Stimulated activated naive CD8-positive, alpha-beta T cell treated with anti-CD3 and anti-CD28 coated beads, Interleukin-15, Interleukin-2, amounts not matched to agents 100 ng/mL and 50 ng/mL, for 24 hours (primary cell): ENCODE data around the gene CYTH4.

Experiments used
- H3K27ac Mint-ChIP-seq: one replicate; pipeline ENCODE4 v1.8.0; 2021; ENCODE audit warnings: mild to moderate bottlenecking, mixed read lengths
- H3K27me3 Mint-ChIP-seq: one replicate; pipeline ENCODE4 v1.8.0; 2021; ENCODE audit warnings: mixed read lengths
- H3K36me3 Mint-ChIP-seq: one replicate; pipeline ENCODE4 v1.8.0; 2021; ENCODE audit warnings: low read depth, mixed read lengths
- H3K4me1 Mint-ChIP-seq: one replicate; pipeline ENCODE4 v1.8.0; 2021; ENCODE audit warnings: low read depth, mixed read lengths
- H3K4me3 Mint-ChIP-seq: one replicate; pipeline ENCODE4 v1.8.0; 2021; ENCODE audit warnings: mild to moderate bottlenecking, mixed read lengths
- H3K9me3 Mint-ChIP-seq: one replicate; pipeline ENCODE4 v1.8.0; 2021; ENCODE audit warnings: mixed read lengths

CYTH4 gene

GRCh38 chr22:37274380-37274862, 7.9 kb upstream of the CYTH4 start:
- H3K9me3 Mint-ChIP-seq: no peaks in the 10 kb centered on the region
- no peaks in the 10 kb centered on the region for H3K36me3 Mint-ChIP-seq
- H3K4me1 Mint-ChIP-seq: peaks cover 67% of the 10 kb centered on the region
- H3K4me3 Mint-ChIP-seq: no peak overlapping the region
- H3K27me3 Mint-ChIP-seq: no peaks in the 10 kb centered on the region
- H3K27ac Mint-ChIP-seq: peak overlapping the region; percentile 14

- Mint-ChIP-seq H3K27ac (peak overlapping the region; percentile 14), H3K9me3 (no peaks in the 10 kb centered on the region), H3K27me3 (no peaks in the 10 kb centered on the region), H3K4me3 (no peak overlapping the region), H3K36me3 (no peaks in the 10 kb centered on the region), H3K4me1 (peaks cover 67% of the 10 kb centered on the region)
Observed at GRCh38 chr22:37275134-37275533, 7.2 kb upstream of the CYTH4 start.

GRCh38 chr22:37275622-37276021, 6.7 kb upstream of the CYTH4 start:
- no peaks in the 10 kb centered on the region for H3K9me3 Mint-ChIP-seq
- peaks cover 64% of the 10 kb centered on the region for H3K4me1 Mint-ChIP-seq
- peak overlapping the region; percentile 80 for H3K27ac Mint-ChIP-seq
- H3K4me3 Mint-ChIP-seq: peak overlapping the region; percentile 26
- no peaks in the 10 kb centered on the region for H3K27me3 Mint-ChIP-seq
- no peaks in the 10 kb centered on the region for H3K36me3 Mint-ChIP-seq

- peaks cover 67% of the 10 kb centered on the region for H3K4me1 Mint-ChIP-seq
- no peak overlapping the region for H3K4me3 Mint-ChIP-seq
- no peak overlapping the region for H3K27ac Mint-ChIP-seq
- H3K36me3 Mint-ChIP-seq: no peaks in the 10 kb centered on the region
- no peaks in the 10 kb centered on the region for H3K9me3 Mint-ChIP-seq
- no peaks in the 10 kb centered on the region for H3K27me3 Mint-ChIP-seq
Observed at GRCh38 chr22:37276776-37277175, 5.5 kb upstream of the CYTH4 start.

- Mint-ChIP-seq H3K4me1 (peaks cover 74% of the 10 kb centered on the region), H3K36me3 (no peaks in the 10 kb centered on the region), H3K27ac (no peak overlapping the region), H3K9me3 (no peaks in the 10 kb centered on the region), H3K27me3 (no peaks in the 10 kb centered on the region), H3K4me3 (no peak overlapping the region)
Observed at GRCh38 chr22:37277384-37277783, 4.9 kb upstream of the CYTH4 start.

- H3K27ac Mint-ChIP-seq: no peak overlapping the region
- no peak overlapping the region for H3K4me3 Mint-ChIP-seq
- H3K27me3 Mint-ChIP-seq: no peaks in the 10 kb centered on the region
- no peaks in the 10 kb centered on the region for H3K36me3 Mint-ChIP-seq
- peaks cover 78% of the 10 kb centered on the region for H3K4me1 Mint-ChIP-seq
- no peaks in the 10 kb centered on the region for H3K9me3 Mint-ChIP-seq
Observed at GRCh38 chr22:37278261-37278660, 4.0 kb upstream of the CYTH4 start.

- H3K27me3 Mint-ChIP-seq: no peaks in the 10 kb centered on the region
- peak overlapping the region; percentile 46 for H3K27ac Mint-ChIP-seq
- no peak overlapping the region for H3K4me3 Mint-ChIP-seq
- H3K36me3 Mint-ChIP-seq: no peaks in the 10 kb centered on the region
- peaks cover 81% of the 10 kb centered on the region for H3K4me1 Mint-ChIP-seq
- no peaks in the 10 kb centered on the region for H3K9me3 Mint-ChIP-seq
Observed at GRCh38 chr22:37279331-37280181, 2.8 kb upstream of the CYTH4 start.

- no peaks in the 10 kb centered on the region for H3K9me3 Mint-ChIP-seq
- peaks cover 3% of the 10 kb centered on the region for H3K36me3 Mint-ChIP-seq
- peaks cover 79% of the 10 kb centered on the region for H3K4me1 Mint-ChIP-seq
- no peak overlapping the region for H3K27ac Mint-ChIP-seq
- no peak overlapping the region for H3K4me3 Mint-ChIP-seq
- no peaks in the 10 kb centered on the region for H3K27me3 Mint-ChIP-seq
Observed at GRCh38 chr22:37280718-37281117, 1.6 kb upstream of the CYTH4 start.

GRCh38 chr22:37281195-37281594, 1.1 kb upstream of the CYTH4 start:
- peaks cover 79% of the 10 kb centered on the region for H3K4me1 Mint-ChIP-seq
- H3K9me3 Mint-ChIP-seq: no peaks in the 10 kb centered on the region
- peak overlapping the region; percentile 91 for H3K4me3 Mint-ChIP-seq
- peaks cover 3% of the 10 kb centered on the region for H3K36me3 Mint-ChIP-seq
- no peak overlapping the region for H3K27ac Mint-ChIP-seq
- no peaks in the 10 kb centered on the region for H3K27me3 Mint-ChIP-seq

GRCh38 chr22:37281646-37282384, 493 bp upstream of the CYTH4 start:
- Mint-ChIP-seq H3K4me3 (peak overlapping the region; percentile 91), H3K9me3 (no peaks in the 10 kb centered on the region), H3K4me1 (peaks cover 79% of the 10 kb centered on the region), H3K36me3 (peaks cover 3% of the 10 kb centered on the region), H3K27me3 (no peaks in the 10 kb centered on the region), H3K27ac (peak overlapping the region; percentile 99)

- Mint-ChIP-seq H3K4me1 (peaks cover 88% of the 10 kb centered on the region), H3K27ac (peak overlapping the region; percentile 99), H3K4me3 (peak overlapping the region; percentile 91), H3K27me3 (no peaks in the 10 kb centered on the region), H3K36me3 (peaks cover 7% of the 10 kb centered on the region), H3K9me3 (no peaks in the 10 kb centered on the region)
Observed at GRCh38 chr22:37283393-37283937, 1.2 kb downstream of the CYTH4 start.

GRCh38 chr22:37284126-37284804, 2.0 kb downstream of the CYTH4 start:
- Mint-ChIP-seq H3K36me3 (peaks cover 10% of the 10 kb centered on the region), H3K4me3 (peak overlapping the region; percentile 91), H3K9me3 (no peaks in the 10 kb centered on the region), H3K27me3 (no peaks in the 10 kb centered on the region), H3K4me1 (peaks cover 88% of the 10 kb centered on the region), H3K27ac (peak overlapping the region; percentile 96)

- Mint-ChIP-seq H3K27ac (peak overlapping the region; percentile 96), H3K36me3 (peaks cover 14% of the 10 kb centered on the region), H3K9me3 (no peaks in the 10 kb centered on the region), H3K4me1 (peaks cover 88% of the 10 kb centered on the region), H3K27me3 (no peaks in the 10 kb centered on the region), H3K4me3 (peak overlapping the region; percentile 91)
Observed at GRCh38 chr22:37284805-37285355, 2.6 kb downstream of the CYTH4 start.

- H3K36me3 Mint-ChIP-seq: peaks cover 19% of the 10 kb centered on the region
- H3K4me1 Mint-ChIP-seq: peaks cover 92% of the 10 kb centered on the region
- H3K27ac Mint-ChIP-seq: no peak overlapping the region
- H3K27me3 Mint-ChIP-seq: no peaks in the 10 kb centered on the region
- no peaks in the 10 kb centered on the region for H3K9me3 Mint-ChIP-seq
- no peak overlapping the region for H3K4me3 Mint-ChIP-seq
Observed at GRCh38 chr22:37285937-37286336, 3.6 kb downstream of the CYTH4 start.
